ENCODE measurements around the gene FAF2.

FAF2 gene

DNA sequence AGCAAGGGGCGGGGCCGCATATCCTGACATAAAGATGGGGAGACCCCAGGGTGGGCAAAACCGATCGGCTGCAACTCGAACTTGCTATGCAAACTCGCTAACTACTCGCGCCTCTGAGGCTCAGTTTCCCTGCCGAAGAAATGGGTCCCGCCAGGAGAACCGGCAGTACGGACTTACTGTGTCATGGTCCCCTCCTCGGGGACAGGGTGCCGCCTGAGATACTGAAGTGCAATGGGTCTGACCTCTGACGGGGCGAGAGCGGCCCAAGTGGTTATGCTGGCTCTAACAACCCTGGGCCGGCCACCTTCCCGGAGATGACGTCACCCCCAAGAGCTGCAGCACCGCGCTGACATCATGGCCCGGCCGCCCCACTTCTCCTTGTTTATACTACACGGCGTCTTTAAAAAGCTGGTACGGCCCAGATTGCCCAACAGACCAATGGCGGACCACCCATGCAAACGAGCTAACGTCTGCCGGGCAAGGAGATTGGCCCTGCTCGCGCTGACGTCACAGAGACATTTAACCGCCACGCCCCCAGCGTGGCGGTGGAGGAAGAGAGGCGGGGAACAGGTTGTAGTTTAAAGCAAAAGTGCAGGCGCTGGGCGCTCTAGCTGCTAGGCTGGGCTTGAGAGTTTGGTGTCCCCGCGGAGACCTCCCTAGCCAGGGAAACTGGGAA lies 89.5 kb downstream of the FAF2 start:
- H3K36me3 ChIP-seq (ENCODE audit: control insufficient read depth in 1 of 2, insufficient read depth in 2 of 2, low read depth in 1 of 2, low read length in 2 of 2), result peaks cover 0 to 15% of the 10 kb centered on the region in 2 experiments
- peak overlapping the region; percentile 65 for H2BK120ac ChIP-seq (ENCODE audit: low read depth, low read length)
- H3K27ac ChIP-seq (ENCODE audit: low read length, poor library complexity, severe bottlenecking), result peak overlapping the region; percentile 94
- peak overlapping the region; percentile 74 for H3K4me2 ChIP-seq (ENCODE audit: low read length, poor library complexity, severe bottlenecking)
- peak overlapping the region; percentile 84 to 97 for H3K4me3 ChIP-seq (ENCODE audit: insufficient read depth in 1 of 2, low read depth in 1 of 2, low read length in 2 of 2)
- H2BK5ac ChIP-seq (ENCODE audit: low read depth, low read length, poor library complexity, severe bottlenecking), result peak overlapping the region; percentile 92
- peak overlapping the region in 1 of 2 experiments; percentile 88 for H2BK12ac ChIP-seq (ENCODE audit: low read length in 2 of 2)
- H3K4ac ChIP-seq (ENCODE audit: low read depth in 1 of 2, low read length in 2 of 2), result peak overlapping the region; percentile 62 to 99
- no peak overlapping the region for H3K23ac ChIP-seq (ENCODE audit: low read length in 2 of 2)
- no peaks in the 10 kb centered on the region for H3K27me3 ChIP-seq (ENCODE audit: control insufficient read depth in 1 of 2, insufficient read depth in 1 of 2, low read length in 2 of 2)
- peak overlapping the region; percentile 30 for H2BK15ac ChIP-seq (ENCODE audit: low read depth, poor library complexity, severe bottlenecking)
- H2AK5ac ChIP-seq (ENCODE audit: low read length, severe bottlenecking), result no peak overlapping the region
- peak; percentile 100 for DNase-seq
- peak overlapping the region; percentile 71 to 98 for H3K18ac ChIP-seq (ENCODE audit: low read depth in 1 of 2, low read length in 2 of 2)
- no peaks in the 10 kb centered on the region for H3K9me3 ChIP-seq (ENCODE audit: control insufficient read depth, low read length)
- H4K91ac ChIP-seq (ENCODE audit: low read length), result peak overlapping the region; percentile 23
- H3K4me1 ChIP-seq (ENCODE audit: control insufficient read depth, insufficient read depth, low read depth, low read length), result peaks cover 49% of the 10 kb centered on the region
- peak overlapping the region; percentile 92 for H2AFZ ChIP-seq (ENCODE audit: low read depth, low read length)
- WGBS, result under 1% methylated on average over 41 of the region's 43 CpGs
- peak overlapping the region; percentile 99 for H3K9ac ChIP-seq (ENCODE audit: low read length)
- H4K8ac ChIP-seq (ENCODE audit: low read length), result peak overlapping the region; percentile 86
- peaks cover 6% of the 10 kb centered on the region for H3K79me1 ChIP-seq (replicated peaks; ENCODE audit: low read length, poor library complexity, severe bottlenecking)
- H3K14ac ChIP-seq (ENCODE audit: low read length in 2 of 2), result peak overlapping the region in 1 of 2 experiments; percentile 93

DNA sequence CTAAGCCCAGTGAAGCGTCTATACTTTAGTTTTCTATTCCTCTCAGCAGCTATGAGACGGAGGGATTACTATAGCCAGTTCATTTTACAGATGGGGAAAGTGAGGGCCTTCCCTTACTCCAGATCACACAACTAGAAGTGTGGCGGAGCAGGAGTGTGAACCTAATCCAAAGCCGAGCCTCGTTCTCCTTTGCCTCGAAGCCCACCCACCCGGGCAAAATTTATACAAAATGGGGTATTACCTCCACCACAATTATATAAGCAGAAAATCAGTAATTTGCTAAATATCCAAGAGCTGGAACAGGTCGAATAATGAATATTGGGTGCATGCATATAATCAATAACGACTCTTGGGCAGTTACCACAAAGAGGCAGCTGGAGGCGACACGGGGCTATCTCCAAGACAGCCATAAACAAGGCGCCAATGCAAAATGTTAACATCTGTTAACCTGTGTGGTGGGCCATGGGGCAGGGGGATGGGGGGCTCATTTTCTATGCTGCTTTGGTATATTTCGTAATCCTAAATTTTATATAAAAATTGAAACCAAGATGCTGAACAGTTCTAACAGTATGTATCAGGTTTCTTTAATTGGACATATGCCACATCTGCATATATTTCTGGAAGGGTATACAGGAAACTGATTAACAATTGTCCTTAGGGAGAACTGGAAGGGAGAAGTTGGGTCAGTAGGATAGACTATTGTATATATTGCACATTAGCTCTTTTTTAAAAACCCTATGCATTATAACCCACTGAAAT lies 90.2 kb downstream of the FAF2 start:
- no peak overlapping the region for H2BK15ac ChIP-seq (ENCODE audit: low read depth, poor library complexity, severe bottlenecking)
- H3K4ac ChIP-seq (ENCODE audit: low read depth in 1 of 2, low read length in 2 of 2), result no peak overlapping the region
- peak overlapping the region; percentile 24 to 97 for H3K4me3 ChIP-seq (ENCODE audit: insufficient read depth in 1 of 2, low read depth in 1 of 2, low read length in 2 of 2)
- H3K9me3 ChIP-seq (ENCODE audit: control insufficient read depth, low read length), result no peaks in the 10 kb centered on the region
- no peak overlapping the region for H2BK12ac ChIP-seq (ENCODE audit: low read length in 2 of 2)
- H3K9ac ChIP-seq (ENCODE audit: low read length), result peak overlapping the region; percentile 81
- H2AFZ ChIP-seq (ENCODE audit: low read depth, low read length), result no peak overlapping the region
- H3K79me1 ChIP-seq (replicated peaks; ENCODE audit: low read length, poor library complexity, severe bottlenecking), result peaks cover 6% of the 10 kb centered on the region
- H3K27me3 ChIP-seq (ENCODE audit: control insufficient read depth in 1 of 2, insufficient read depth in 1 of 2, low read length in 2 of 2), result no peaks in the 10 kb centered on the region
- no peak for DNase-seq
- no peak overlapping the region for H4K8ac ChIP-seq (ENCODE audit: low read length)
- 27% methylated on average over 9 of the region's 13 CpGs for WGBS
- no peak overlapping the region for H3K18ac ChIP-seq (ENCODE audit: low read depth in 1 of 2, low read length in 2 of 2)
- no peak overlapping the region for H3K23ac ChIP-seq (ENCODE audit: low read length in 2 of 2)
- peak overlapping the region; percentile 74 for H3K4me2 ChIP-seq (ENCODE audit: low read length, poor library complexity, severe bottlenecking)
- H4K91ac ChIP-seq (ENCODE audit: low read length), result no peak overlapping the region
- H3K36me3 ChIP-seq (ENCODE audit: control insufficient read depth in 1 of 2, insufficient read depth in 2 of 2, low read depth in 1 of 2, low read length in 2 of 2), result peaks cover 0 to 11% of the 10 kb centered on the region in 2 experiments
- no peak overlapping the region for H2BK120ac ChIP-seq (ENCODE audit: low read depth, low read length)
- H3K27ac ChIP-seq (ENCODE audit: low read length, poor library complexity, severe bottlenecking), result peak overlapping the region; percentile 57
- no peak overlapping the region for H2BK5ac ChIP-seq (ENCODE audit: low read depth, low read length, poor library complexity, severe bottlenecking)
- no peak overlapping the region for H2AK5ac ChIP-seq (ENCODE audit: low read length, severe bottlenecking)
- H3K14ac ChIP-seq (ENCODE audit: low read length in 2 of 2), result no peak overlapping the region
- H3K4me1 ChIP-seq (ENCODE audit: control insufficient read depth, insufficient read depth, low read depth, low read length), result peaks cover 44% of the 10 kb centered on the region

GRCh38 chr5:176538989-176539384 lies 90.8 kb downstream of the FAF2 start:
- H4K8ac ChIP-seq (ENCODE audit: low read length), result no peak overlapping the region
- H3K4me3 ChIP-seq (ENCODE audit: insufficient read depth in 1 of 2, low read depth in 1 of 2, low read length in 2 of 2), result no peak overlapping the region
- H2BK5ac ChIP-seq (ENCODE audit: low read depth, low read length, poor library complexity, severe bottlenecking), result no peak overlapping the region
- H3K9ac ChIP-seq (ENCODE audit: low read length), result peak overlapping the region; percentile 16
- H4K91ac ChIP-seq (ENCODE audit: low read length), result no peak overlapping the region
- no peak overlapping the region for H2BK15ac ChIP-seq (ENCODE audit: low read depth, poor library complexity, severe bottlenecking)
- no peak overlapping the region for H3K4ac ChIP-seq (ENCODE audit: low read depth in 1 of 2, low read length in 2 of 2)
- H3K4me1 ChIP-seq (ENCODE audit: control insufficient read depth, insufficient read depth, low read depth, low read length), result peaks cover 42% of the 10 kb centered on the region
- no peaks in the 10 kb centered on the region for H3K9me3 ChIP-seq (ENCODE audit: control insufficient read depth, low read length)
- H3K4me2 ChIP-seq (ENCODE audit: low read length, poor library complexity, severe bottlenecking), result no peak overlapping the region
- no peak overlapping the region for H2BK120ac ChIP-seq (ENCODE audit: low read depth, low read length)
- peaks cover 0 to 7% of the 10 kb centered on the region in 2 experiments for H3K36me3 ChIP-seq (ENCODE audit: control insufficient read depth in 1 of 2, insufficient read depth in 2 of 2, low read depth in 1 of 2, low read length in 2 of 2)
- no peak for DNase-seq
- no peak overlapping the region for H2AFZ ChIP-seq (ENCODE audit: low read depth, low read length)
- H2BK12ac ChIP-seq (ENCODE audit: low read length in 2 of 2), result no peak overlapping the region
- H3K18ac ChIP-seq (ENCODE audit: low read depth in 1 of 2, low read length in 2 of 2), result no peak overlapping the region
- H3K27ac ChIP-seq (ENCODE audit: low read length, poor library complexity, severe bottlenecking), result no peak overlapping the region
- no peak overlapping the region for H3K23ac ChIP-seq (ENCODE audit: low read length in 2 of 2)
- H2AK5ac ChIP-seq (ENCODE audit: low read length, severe bottlenecking), result no peak overlapping the region
- WGBS, result 81% methylated on average over 4 of the region's 5 CpGs
- peaks cover 6% of the 10 kb centered on the region for H3K79me1 ChIP-seq (replicated peaks; ENCODE audit: low read length, poor library complexity, severe bottlenecking)
- H3K27me3 ChIP-seq (ENCODE audit: control insufficient read depth in 1 of 2, insufficient read depth in 1 of 2, low read length in 2 of 2), result no peaks in the 10 kb centered on the region
- no peak overlapping the region for H3K14ac ChIP-seq (ENCODE audit: low read length in 2 of 2)

DNA sequence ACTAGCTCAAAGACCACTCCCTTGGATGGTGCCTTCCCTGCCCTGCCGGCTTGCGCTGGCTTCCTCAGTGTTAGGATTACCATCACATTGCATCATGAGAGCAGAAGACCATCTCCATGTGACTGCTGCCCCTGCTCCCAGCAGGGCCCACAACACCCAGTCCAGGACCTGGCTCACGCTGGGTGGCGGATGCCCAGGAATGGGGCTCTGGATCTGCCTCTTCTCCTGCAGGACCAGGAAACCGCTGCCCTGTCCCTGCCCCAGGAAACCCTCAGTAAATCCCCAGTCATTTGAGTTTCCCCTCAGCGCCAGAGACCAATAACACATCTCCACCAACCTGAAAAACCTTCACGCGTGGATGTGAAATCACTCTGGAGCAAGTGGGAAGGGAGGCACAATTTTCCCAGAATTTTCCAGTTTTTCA lies 92.3 kb downstream of the FAF2 start:
- no peaks in the 10 kb centered on the region for H3K27me3 ChIP-seq (ENCODE audit: control insufficient read depth in 1 of 2, insufficient read depth in 1 of 2, low read length in 2 of 2)
- H3K9me3 ChIP-seq (ENCODE audit: control insufficient read depth, low read length), result no peaks in the 10 kb centered on the region
- no peak overlapping the region for H3K4me3 ChIP-seq (ENCODE audit: insufficient read depth in 1 of 2, low read depth in 1 of 2, low read length in 2 of 2)
- no peak overlapping the region for H3K4ac ChIP-seq (ENCODE audit: low read depth in 1 of 2, low read length in 2 of 2)
- no peak overlapping the region for H3K4me2 ChIP-seq (ENCODE audit: low read length, poor library complexity, severe bottlenecking)
- H2BK12ac ChIP-seq (ENCODE audit: low read length in 2 of 2), result peak overlapping the region; percentile 15 to 54
- H3K79me1 ChIP-seq (replicated peaks; ENCODE audit: low read length, poor library complexity, severe bottlenecking), result peaks cover 7% of the 10 kb centered on the region
- H2AK5ac ChIP-seq (ENCODE audit: low read length, severe bottlenecking), result no peak overlapping the region
- no peak overlapping the region for H3K9ac ChIP-seq (ENCODE audit: low read length)
- H3K23ac ChIP-seq (ENCODE audit: low read length in 2 of 2), result no peak overlapping the region
- no peak for DNase-seq
- H2BK5ac ChIP-seq (ENCODE audit: low read depth, low read length, poor library complexity, severe bottlenecking), result no peak overlapping the region
- H4K91ac ChIP-seq (ENCODE audit: low read length), result no peak overlapping the region
- peaks cover 28% of the 10 kb centered on the region for H3K4me1 ChIP-seq (ENCODE audit: control insufficient read depth, insufficient read depth, low read depth, low read length)
- H4K8ac ChIP-seq (ENCODE audit: low read length), result no peak overlapping the region
- no peak overlapping the region for H2AFZ ChIP-seq (ENCODE audit: low read depth, low read length)
- H2BK120ac ChIP-seq (ENCODE audit: low read depth, low read length), result no peak overlapping the region
- H3K36me3 ChIP-seq (ENCODE audit: control insufficient read depth in 1 of 2, insufficient read depth in 2 of 2, low read depth in 1 of 2, low read length in 2 of 2), result no peaks in the 10 kb centered on the region
- H3K27ac ChIP-seq (ENCODE audit: low read length, poor library complexity, severe bottlenecking), result no peak overlapping the region
- no peak overlapping the region for H3K14ac ChIP-seq (ENCODE audit: low read length in 2 of 2)
- no peak overlapping the region for H2BK15ac ChIP-seq (ENCODE audit: low read depth, poor library complexity, severe bottlenecking)
- 93% methylated on average over 8 of the region's 8 CpGs for WGBS
- H3K18ac ChIP-seq (ENCODE audit: low read depth in 1 of 2, low read length in 2 of 2), result no peak overlapping the region
